ENCODE results near the gene GABBR2. TPM values are rescaled to one million over a fixed set of nuclear protein-coding genes. Genes with fewer than 3 reads are reported as not detected.

Gene GABBR2
- total RNA-seq, 1 experiment from 2014 or later: not detected

GRCh38 chr9:98536542-98537173 lies 172.1 kb downstream of the GABBR2 start:
- ChIA-PET POLR2A (no interaction called here), CTCF (interaction anchor here (0.6 to 1.4 kb wide), 7 partner anchors 10 to 270 kb away, joined by 3 to 5 read pairs (median 4); no protein-coding TSS in a partner anchor)
- H3K27me3 Mint-ChIP-seq (ENCODE audit: insufficient read depth, unreplicated experiment): peaks cover 43% of the 10 kb centered on the region
- no peaks in the 10 kb centered on the region for H3K36me3 Mint-ChIP-seq (ENCODE audit: insufficient read depth, unreplicated experiment)
- DNase-seq (ENCODE audit: unreplicated experiment): peak; percentile 28
- intact Hi-C loops (cut with micrococcal nuclease): no loop called here
- no peak overlapping the region for H3K4me3 Mint-ChIP-seq (ENCODE audit: unreplicated experiment)
- no TSS peak for BruUV-seq (replicated peaks)
- H3K27ac Mint-ChIP-seq (ENCODE audit: low read depth, unreplicated experiment): no peak overlapping the region
- H3K9me3 Mint-ChIP-seq (ENCODE audit: unreplicated experiment): no peaks in the 10 kb centered on the region
- H3K4me1 Mint-ChIP-seq (ENCODE audit: insufficient read depth, unreplicated experiment): no peaks in the 10 kb centered on the region
- TF ChIP-seq CTCF (IDR thresholded peaks at IDR 0.05; ENCODE audit: unreplicated experiment): peak; percentile 20

- H3K9me3 Mint-ChIP-seq (ENCODE audit: unreplicated experiment): no peaks in the 10 kb centered on the region
- H3K4me3 Mint-ChIP-seq (ENCODE audit: unreplicated experiment): no peak overlapping the region
- CTCF ChIA-PET: interaction anchor here (0.6 kb wide), 1 partner anchor 121 kb away, joined by 3 read pairs; no protein-coding TSS in a partner anchor
- H3K27ac Mint-ChIP-seq (ENCODE audit: low read depth, unreplicated experiment): no peak overlapping the region
- H3K4me1 Mint-ChIP-seq (ENCODE audit: insufficient read depth, unreplicated experiment): no peaks in the 10 kb centered on the region
- no peaks in the 10 kb centered on the region for H3K36me3 Mint-ChIP-seq (ENCODE audit: insufficient read depth, unreplicated experiment)
- POLR2A ChIA-PET: no interaction called here
- no peak for DNase-seq (ENCODE audit: unreplicated experiment)
- peaks cover 49% of the 10 kb centered on the region for H3K27me3 Mint-ChIP-seq (ENCODE audit: insufficient read depth, unreplicated experiment)
- TF ChIP-seq CTCF (IDR thresholded peaks at IDR 0.05; ENCODE audit: unreplicated experiment): no peak
- no TSS peak for BruUV-seq (replicated peaks)
- intact Hi-C loops (cut with micrococcal nuclease): no loop called here
Observed at GRCh38 chr9:98533866-98534265, 174.9 kb downstream of the GABBR2 start.

DNA sequence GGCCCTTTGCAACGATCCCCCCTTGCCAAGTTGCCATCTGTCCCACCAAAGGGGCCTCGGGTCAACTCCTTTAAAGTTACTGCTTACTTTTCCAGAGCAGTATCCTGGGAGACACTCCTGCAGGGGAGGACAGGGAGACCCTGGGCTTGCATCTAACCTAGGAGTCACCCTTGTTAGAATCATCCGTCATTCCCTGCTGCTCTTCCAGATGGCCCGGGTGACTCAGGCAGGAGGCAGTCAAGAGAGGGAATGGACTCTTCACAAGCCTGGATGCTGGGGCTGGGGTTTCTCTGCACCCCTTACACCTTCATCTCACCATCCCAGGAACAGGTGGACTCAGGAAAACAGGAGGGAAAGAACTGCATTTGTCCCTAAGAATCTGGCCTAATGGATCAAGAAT lies 175.6 kb downstream of the GABBR2 start:
- intact Hi-C loops (cut with micrococcal nuclease): no loop called here
- ChIA-PET POLR2A (no interaction called here), CTCF (interaction anchor here (0.6 kb wide), 1 partner anchor 120 kb away, joined by 3 read pairs; no protein-coding TSS in a partner anchor)
- no peak overlapping the region for H3K27ac Mint-ChIP-seq (ENCODE audit: low read depth, unreplicated experiment)
- DNase-seq (ENCODE audit: unreplicated experiment): no peak
- H3K4me1 Mint-ChIP-seq (ENCODE audit: insufficient read depth, unreplicated experiment): no peaks in the 10 kb centered on the region
- peaks cover 57% of the 10 kb centered on the region for H3K27me3 Mint-ChIP-seq (ENCODE audit: insufficient read depth, unreplicated experiment)
- no peaks in the 10 kb centered on the region for H3K9me3 Mint-ChIP-seq (ENCODE audit: unreplicated experiment)
- H3K36me3 Mint-ChIP-seq (ENCODE audit: insufficient read depth, unreplicated experiment): no peaks in the 10 kb centered on the region
- TF ChIP-seq CTCF (IDR thresholded peaks at IDR 0.05; ENCODE audit: unreplicated experiment): no peak
- H3K4me3 Mint-ChIP-seq (ENCODE audit: unreplicated experiment): no peak overlapping the region
- no TSS peak for BruUV-seq (replicated peaks)

DNA sequence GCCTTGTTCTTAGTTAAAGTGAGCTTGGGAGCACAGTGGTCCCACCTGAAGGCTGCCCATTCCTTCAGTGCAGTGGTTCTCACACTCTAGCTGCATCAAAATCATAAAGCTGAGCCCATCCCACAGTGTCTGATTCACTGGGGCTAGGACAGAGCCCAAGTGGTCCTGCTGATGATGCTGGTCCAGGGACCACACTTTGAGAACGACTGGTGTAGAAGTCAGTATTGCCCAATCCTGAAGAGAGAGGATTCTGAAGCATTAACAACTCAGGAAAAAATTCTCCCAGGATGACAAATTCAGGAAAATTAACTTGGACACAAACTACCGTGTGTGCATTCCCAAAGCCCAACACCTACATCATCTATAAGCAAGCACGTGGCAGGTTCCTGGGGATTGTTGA lies 176.2 kb downstream of the GABBR2 start:
- intact Hi-C loops (cut with micrococcal nuclease): no loop called here
- BruUV-seq (replicated peaks): no TSS peak

More for the DNA sequence above, 176.2 kb downstream of the GABBR2 start:
- H3K4me3 Mint-ChIP-seq (ENCODE audit: unreplicated experiment): no peak overlapping the region
- H3K36me3 Mint-ChIP-seq (ENCODE audit: insufficient read depth, unreplicated experiment): no peaks in the 10 kb centered on the region
- CTCF ChIA-PET: no interaction called here
- POLR2A ChIA-PET: no interaction called here
- H3K9me3 Mint-ChIP-seq (ENCODE audit: unreplicated experiment): no peaks in the 10 kb centered on the region
- no peak for TF ChIP-seq CTCF (IDR thresholded peaks at IDR 0.05; ENCODE audit: unreplicated experiment)
- DNase-seq (ENCODE audit: unreplicated experiment): no peak
- H3K27ac Mint-ChIP-seq (ENCODE audit: low read depth, unreplicated experiment): no peak overlapping the region
- H3K27me3 Mint-ChIP-seq (ENCODE audit: insufficient read depth, unreplicated experiment): peaks cover 62% of the 10 kb centered on the region
- no peaks in the 10 kb centered on the region for H3K4me1 Mint-ChIP-seq (ENCODE audit: insufficient read depth, unreplicated experiment)

All from MCF 10A (cell line).